Tibial nerve (tissue), 4 donors: Measurements from ENCODE around the gene TXK. TPM values are rescaled to one million over a fixed set of nuclear protein-coding genes. Genes with fewer than 3 reads are reported as not detected.
A peak's percentile ranks its signal among the peaks of the same experiment; 100 is the strongest.

Experiments used
- DNase-seq, 2 donors: peaks; one replicate each; pipeline ENCODE4 v3.0.0-alpha.2; 2019; ENCODE audit warnings: low spot score in 2 of 2
- H3K27ac ChIP-seq, 4 donors: fragments of 200-600 bp; sonication (generic) in 3 of 4; one replicate each; pipeline ENCODE4 v1.5.1; 2017 to 2019; ENCODE audit warnings: mild to moderate bottlenecking in 1 of 4
- H3K27me3 ChIP-seq, 2 donors: fragments of 200-600 bp; sonication (generic) in 1 of 2; one replicate each; pipeline versions ENCODE4 v1.5.1 to v1.6.0; 2017 to 2019
- H3K36me3 ChIP-seq, 3 donors: fragments of 200-600 bp; sonication (generic); one replicate each; pipeline ENCODE4 v1.5.1; 2018 to 2019
- H3K4me1 ChIP-seq, 4 donors: fragments of 200-600 bp; sonication (generic) in 3 of 4; one replicate each; pipeline ENCODE4 v1.5.1; 2017 to 2019
- H3K4me3 ChIP-seq, 4 donors: fragments of 200-600 bp; sonication (generic) in 3 of 4; one replicate each; pipeline ENCODE4 v1.5.1; 2017 to 2019; ENCODE audit warnings: mild to moderate bottlenecking in 1 of 4, moderate library complexity in 1 of 4
- H3K9me3 ChIP-seq, 4 donors: fragments of 200-600 bp; sonication (generic) in 3 of 4; one replicate each; pipeline ENCODE4 v1.5.1; 2017 to 2019
- EP300 ChIP-seq, 2 donors: sonication (generic); formaldehyde crosslinking; IDR thresholded peaks; one replicate each; pipeline ENCODE4 v1.6.1; 2017; ENCODE audit warnings: antibody characterized with exemption in 2 of 2, mild to moderate bottlenecking in 1 of 2
- POLR2A ChIP-seq, 2 donors: fragments of 450-650 bp; IDR thresholded peaks; one replicate each; pipeline ENCODE4 v1.6.1; 2017; ENCODE audit warnings: antibody characterized with exemption in 2 of 2, mild to moderate bottlenecking in 2 of 2, moderate library complexity in 2 of 2
- WGBS, 2 donors: methylation state at CpG; one replicate each; pipeline ENCODE4 v1.1.5; 2018; 5-methylcytosine and 5-hydroxymethylcytosine counted together
- total RNA-seq, 4 donors: library from RNA; depleted of rRNA; stranded (reverse); fragments of >200 nt; gene quantifications; one replicate each; pipeline ENCODE4 v1.1.0, GENCODE V29; 2016
- TF ChIP-seq, protein P1 (sequence below), 5 experiments: fragments of 200-600 bp in 3 of 5; fragments of 450-650 bp in 2 of 5; sonication (generic) in 3 of 5; IDR thresholded peaks; one replicate each; pipeline ENCODE4 v1.5.1; 2016 to 2019; ENCODE audit warnings: antibody characterized with exemption in 5 of 5, mild to moderate bottlenecking in 3 of 5, moderate library complexity in 2 of 5

Gene TXK
- total RNA-seq, 4 donors from 2014 or later, result 0.22 to 0.84 (median 0.30) TPM; not detected in 1

DNA sequence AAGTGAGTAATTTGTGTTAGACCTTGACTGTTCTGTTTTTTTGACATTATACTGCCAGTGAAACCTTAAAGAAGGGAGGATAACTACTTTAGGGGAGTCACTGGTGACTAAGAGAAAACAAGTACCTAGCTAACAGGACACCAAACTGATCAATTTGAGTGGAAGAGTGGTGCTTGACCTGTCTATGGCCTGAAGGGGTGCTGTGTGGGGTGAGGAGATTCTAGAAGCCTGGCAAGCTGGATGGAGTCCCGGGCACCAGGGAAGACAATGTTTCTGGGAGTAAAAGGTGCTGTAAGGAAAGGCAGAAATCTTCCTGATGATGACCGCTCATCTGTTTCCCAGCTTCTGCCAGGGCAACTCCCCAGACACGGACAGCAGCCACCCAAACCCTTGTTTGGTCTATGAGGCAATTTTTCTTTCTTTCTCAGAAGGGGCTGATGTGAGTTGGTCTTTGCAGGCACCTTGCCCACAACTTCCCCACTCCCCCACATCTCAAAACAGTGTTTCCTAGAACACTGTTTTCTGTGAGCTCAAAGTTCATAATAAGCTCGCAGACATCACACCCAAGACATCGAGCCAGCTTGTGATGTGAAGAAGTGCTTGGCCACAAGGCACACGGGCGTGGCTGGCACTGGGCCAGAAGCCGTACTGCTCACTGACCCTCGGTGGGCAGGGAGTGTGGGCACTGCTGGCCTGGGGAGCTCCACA, 4.6 kb downstream of the TXK start:
- WGBS, 2 donors, result 39 to 41% methylated on average over 9 of the region's 9 CpGs
- Histone ChIP-seq H3K27me3 (no peaks in the 10 kb centered on the region), H3K9me3 (no peaks in the 10 kb centered on the region), H3K4me3 (no peak overlapping the region), H3K27ac (no peak overlapping the region), H3K36me3 (no peaks in the 10 kb centered on the region), H3K4me1 (peaks cover 0 to 18% (median 7%) of the 10 kb centered on the region in 4 donors)
- DNase-seq, result no peak
- TF ChIP-seq, protein P1, sequence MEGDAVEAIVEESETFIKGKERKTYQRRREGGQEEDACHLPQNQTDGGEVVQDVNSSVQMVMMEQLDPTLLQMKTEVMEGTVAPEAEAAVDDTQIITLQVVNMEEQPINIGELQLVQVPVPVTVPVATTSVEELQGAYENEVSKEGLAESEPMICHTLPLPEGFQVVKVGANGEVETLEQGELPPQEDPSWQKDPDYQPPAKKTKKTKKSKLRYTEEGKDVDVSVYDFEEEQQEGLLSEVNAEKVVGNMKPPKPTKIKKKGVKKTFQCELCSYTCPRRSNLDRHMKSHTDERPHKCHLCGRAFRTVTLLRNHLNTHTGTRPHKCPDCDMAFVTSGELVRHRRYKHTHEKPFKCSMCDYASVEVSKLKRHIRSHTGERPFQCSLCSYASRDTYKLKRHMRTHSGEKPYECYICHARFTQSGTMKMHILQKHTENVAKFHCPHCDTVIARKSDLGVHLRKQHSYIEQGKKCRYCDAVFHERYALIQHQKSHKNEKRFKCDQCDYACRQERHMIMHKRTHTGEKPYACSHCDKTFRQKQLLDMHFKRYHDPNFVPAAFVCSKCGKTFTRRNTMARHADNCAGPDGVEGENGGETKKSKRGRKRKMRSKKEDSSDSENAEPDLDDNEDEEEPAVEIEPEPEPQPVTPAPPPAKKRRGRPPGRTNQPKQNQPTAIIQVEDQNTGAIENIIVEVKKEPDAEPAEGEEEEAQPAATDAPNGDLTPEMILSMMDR (IDR thresholded peaks at IDR 0.05), result no peak
- TF ChIP-seq POLR2A (IDR thresholded peaks at IDR 0.05), result no peak
- no peak for TF ChIP-seq EP300 (IDR thresholded peaks at IDR 0.05)

DNA sequence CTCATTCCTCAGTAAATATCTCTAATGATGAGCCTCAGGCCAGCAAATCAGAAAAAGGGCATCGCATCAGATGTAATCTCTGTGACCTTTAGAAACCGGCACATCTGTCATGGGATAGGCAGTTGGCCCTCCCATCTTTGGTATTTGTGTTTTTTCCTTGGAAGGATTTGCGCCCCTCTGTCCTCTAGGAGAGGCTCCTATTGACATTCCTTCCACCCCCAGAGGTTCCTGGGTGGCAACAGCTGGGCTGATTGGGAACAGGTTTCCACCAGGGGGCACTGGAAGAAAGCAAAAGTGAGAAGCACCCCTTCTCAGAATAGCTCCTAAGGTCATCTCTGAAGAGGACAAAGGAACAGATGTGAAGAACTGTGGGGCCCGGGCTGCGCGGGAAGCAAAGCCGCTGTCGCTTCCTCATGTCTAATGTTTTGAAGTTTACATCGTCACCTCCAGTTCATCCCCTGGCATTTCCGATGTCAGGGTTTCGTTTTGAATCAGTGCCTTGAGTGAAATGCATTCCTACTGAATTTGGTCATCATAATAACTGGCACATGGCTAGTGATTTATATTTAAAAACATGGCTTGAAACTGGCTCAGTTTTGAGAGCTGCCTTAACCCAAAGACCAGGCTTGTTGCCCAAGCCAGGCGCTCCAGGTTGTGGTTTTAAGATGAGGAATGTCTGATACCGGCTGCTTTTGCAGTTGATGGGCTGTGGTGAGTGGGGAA, 6.2 kb downstream of the TXK start:
- 10 to 14% methylated on average over 13 of the region's 13 CpGs for WGBS, 2 donors
- TF ChIP-seq POLR2A (IDR thresholded peaks at IDR 0.05) (no peak), EP300 (IDR thresholded peaks at IDR 0.05) (no peak)
- TF ChIP-seq, protein P1 (IDR thresholded peaks at IDR 0.05), result peak; percentile 40 to 62 (median 42)
- no peaks in the 10 kb centered on the region for H3K9me3 ChIP-seq
- peak overlapping the region in 2 of 4 donors; percentile 33 to 67 for H3K27ac ChIP-seq
- peaks cover 0 to 18% (median 5%) of the 10 kb centered on the region in 4 donors for H3K4me1 ChIP-seq
- H3K36me3 ChIP-seq, result no peaks in the 10 kb centered on the region
- peak in 1 of 2 donors; percentile 43 for DNase-seq
- H3K27me3 ChIP-seq, result no peaks in the 10 kb centered on the region
- H3K4me3 ChIP-seq, result peak overlapping the region in 2 of 4 donors; percentile 2 to 41

DNA sequence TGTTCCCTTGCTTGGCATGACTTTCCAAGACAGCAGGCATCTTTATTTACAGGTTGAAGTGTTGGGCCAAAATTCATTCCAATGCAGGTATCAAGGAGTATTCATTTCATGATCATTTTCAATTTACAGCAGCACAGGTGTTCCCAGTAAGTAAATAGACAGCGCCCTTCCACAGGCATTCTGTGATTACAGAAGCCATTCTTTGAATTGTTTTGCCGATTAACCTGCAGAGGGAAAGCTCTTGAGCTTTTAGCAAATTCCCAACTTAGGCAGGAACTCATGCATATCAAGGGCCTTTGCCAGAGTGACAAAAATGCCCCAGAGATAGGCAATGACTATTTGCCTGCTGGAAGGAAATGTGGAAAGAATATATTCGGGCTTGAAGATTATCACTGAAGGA, 6.8 kb downstream of the TXK start:
- TF ChIP-seq POLR2A (IDR thresholded peaks at IDR 0.05), result no peak
- TF ChIP-seq, protein P1 (IDR thresholded peaks at IDR 0.05), result no peak
- TF ChIP-seq EP300 (IDR thresholded peaks at IDR 0.05), result no peak
- H3K27me3 ChIP-seq, result no peaks in the 10 kb centered on the region
- H3K27ac ChIP-seq, result no peak overlapping the region
- H3K36me3 ChIP-seq, result no peaks in the 10 kb centered on the region
- no peak overlapping the region for H3K4me3 ChIP-seq
- H3K9me3 ChIP-seq, result no peaks in the 10 kb centered on the region
- no peak for DNase-seq
- peaks cover 0 to 18% (median 5%) of the 10 kb centered on the region in 4 donors for H3K4me1 ChIP-seq
- 53 to 55% methylated on average over 3 of the region's 3 CpGs for WGBS, 2 donors

DNA sequence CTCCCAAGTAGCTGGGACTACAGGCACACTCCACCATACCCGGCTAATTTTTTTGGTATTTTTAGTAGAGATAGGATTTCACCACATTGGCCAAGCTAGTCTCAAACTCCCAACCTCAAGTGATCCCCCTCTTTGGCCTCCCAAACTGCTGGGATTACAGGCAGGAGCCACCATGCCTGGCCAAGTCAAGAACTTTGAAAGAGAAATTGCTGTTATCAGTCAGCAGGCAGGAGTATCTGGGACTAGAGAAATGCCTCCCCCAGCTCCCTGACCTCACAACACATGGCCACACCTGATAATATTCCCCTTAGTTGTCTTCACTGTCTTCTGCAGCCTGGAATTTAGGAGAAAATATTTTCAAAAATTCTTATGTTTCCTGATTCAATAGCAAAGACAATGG, 7.4 kb downstream of the TXK start:
- no peak overlapping the region for H3K27ac ChIP-seq
- H3K4me3 ChIP-seq, result no peak overlapping the region
- H3K9me3 ChIP-seq, result no peaks in the 10 kb centered on the region
- 95% methylated on average over 1 of the region's 1 CpG for WGBS, 2 donors
- no peaks in the 10 kb centered on the region for H3K36me3 ChIP-seq
- no peak for DNase-seq
- TF ChIP-seq, protein P1 (IDR thresholded peaks at IDR 0.05), result no peak
- no peak for TF ChIP-seq EP300 (IDR thresholded peaks at IDR 0.05)
- TF ChIP-seq POLR2A (IDR thresholded peaks at IDR 0.05), result no peak
- H3K27me3 ChIP-seq, result no peaks in the 10 kb centered on the region
- H3K4me1 ChIP-seq, result peaks cover 0 to 18% (median 5%) of the 10 kb centered on the region in 4 donors

DNA sequence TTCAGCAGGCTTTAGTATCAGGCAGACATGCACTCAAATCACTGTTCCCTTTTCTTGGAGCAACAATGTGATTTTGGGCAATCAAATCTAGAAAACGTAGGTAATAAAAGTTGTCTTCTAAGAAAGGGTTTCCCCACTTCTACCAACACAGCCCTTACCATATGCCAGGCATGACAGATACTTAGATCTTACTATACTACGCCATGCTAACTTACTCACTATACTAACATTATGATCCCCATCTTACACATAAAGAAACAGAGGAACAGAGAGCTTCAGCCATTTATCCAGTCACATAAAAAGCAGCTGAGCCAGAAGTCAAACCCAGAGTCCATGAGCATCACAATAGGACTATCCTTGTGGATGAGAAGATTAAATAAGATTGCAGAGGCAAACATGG, 9.2 kb downstream of the TXK start:
- Histone ChIP-seq H3K36me3 (no peaks in the 10 kb centered on the region), H3K27ac (no peak overlapping the region), H3K27me3 (no peaks in the 10 kb centered on the region), H3K9me3 (no peaks in the 10 kb centered on the region), H3K4me1 (peaks cover 0 to 18% (median 5%) of the 10 kb centered on the region in 4 donors), H3K4me3 (no peak overlapping the region)
- TF ChIP-seq EP300 (IDR thresholded peaks at IDR 0.05), result no peak
- TF ChIP-seq POLR2A (IDR thresholded peaks at IDR 0.05), result no peak
- TF ChIP-seq, protein P1 (IDR thresholded peaks at IDR 0.05), result no peak
- 78 to 80% methylated on average over 2 of the region's 2 CpGs for WGBS, 2 donors
- DNase-seq, result no peak
